NCI-H146 (cell line): ENCODE measurements around the gene GP9.
"Not testable (repeated sequence)": the region's sequence is repeated elsewhere in the genome, so short reads cannot be mapped to it uniquely, and the experiment has no call there.

Experiments
- DNase-seq: peaks from one replicate; lab custom pipeline; 2025; lab: John Stamatoyannopoulos, UW

The GP9 gene

GRCh38 chr3:129050556-129051295 is 9.9 kb upstream of the GP9 start:
- no peak for DNase-seq

DNA sequence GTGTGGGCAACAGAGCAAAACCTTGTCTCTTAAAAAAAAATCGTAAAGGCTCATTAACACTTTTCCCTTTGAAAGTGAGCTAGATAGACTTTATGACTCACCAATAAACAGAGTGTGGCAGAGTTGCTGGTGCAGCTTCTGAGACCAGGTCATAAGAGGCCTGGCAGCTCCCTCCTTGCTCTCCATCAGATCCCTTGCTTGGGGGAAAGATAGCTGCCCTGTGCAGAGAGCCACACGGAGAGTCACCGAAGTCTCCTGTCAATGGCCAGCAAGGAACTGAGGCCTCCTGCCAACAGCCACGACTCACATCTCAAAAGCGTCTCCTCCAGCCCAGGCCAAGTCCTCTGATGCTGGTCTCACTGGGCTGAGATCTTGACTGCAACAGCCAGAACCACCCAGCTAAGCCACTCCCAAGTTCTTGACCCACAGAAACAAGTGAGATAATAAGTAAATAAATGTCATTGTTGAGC is 8.7 kb upstream of the GP9 start:
- no peak for DNase-seq

DNA sequence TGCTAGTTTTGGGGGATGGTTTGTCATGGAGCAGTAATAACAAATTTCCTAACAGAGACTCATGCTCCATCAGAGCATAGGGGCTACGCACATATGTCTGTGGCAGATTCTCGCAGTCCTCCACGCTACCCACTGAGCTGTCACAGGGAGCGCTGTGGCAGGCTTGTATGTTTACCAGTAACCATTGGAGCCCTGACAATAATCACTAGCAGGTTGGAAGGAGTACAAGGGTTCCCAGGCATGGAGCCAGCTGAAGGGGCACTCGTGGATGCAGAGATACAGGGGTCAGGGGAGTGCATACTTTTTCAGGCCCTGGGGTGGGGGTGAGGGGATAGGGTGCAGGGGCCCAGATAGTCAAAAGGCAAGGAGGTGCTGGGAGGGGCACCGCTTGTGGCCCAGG is 7.9 kb upstream of the GP9 start:
- no peak for DNase-seq

- peak; percentile 57 for DNase-seq
These were observed 5.9 kb upstream of the GP9 start for GRCh38 chr3:129054605-129055104.

GRCh38 chr3:129056451-129057173 is 4.0 kb upstream of the GP9 start:
- no peak for DNase-seq

DNA sequence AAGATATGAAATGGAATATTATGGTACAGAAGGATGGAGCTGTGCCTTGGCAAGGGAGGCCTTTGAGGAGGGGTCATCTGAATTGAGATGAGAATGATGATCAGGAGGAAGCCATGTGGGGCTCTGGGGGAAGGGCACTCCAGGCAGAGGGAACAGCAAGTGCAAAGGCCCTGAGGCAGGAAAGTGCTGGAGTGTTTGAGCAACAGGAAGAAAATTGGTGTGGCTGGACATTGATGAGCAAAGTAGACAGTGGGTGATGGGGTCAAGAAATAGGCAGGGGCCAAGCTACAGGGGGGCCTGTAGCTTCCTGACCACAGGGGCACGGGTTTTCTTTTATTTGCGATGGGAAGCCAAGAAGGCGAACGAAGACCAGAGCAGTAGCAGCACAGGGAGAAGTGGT is 3.3 kb upstream of the GP9 start:
- DNase-seq: no peak

DNA sequence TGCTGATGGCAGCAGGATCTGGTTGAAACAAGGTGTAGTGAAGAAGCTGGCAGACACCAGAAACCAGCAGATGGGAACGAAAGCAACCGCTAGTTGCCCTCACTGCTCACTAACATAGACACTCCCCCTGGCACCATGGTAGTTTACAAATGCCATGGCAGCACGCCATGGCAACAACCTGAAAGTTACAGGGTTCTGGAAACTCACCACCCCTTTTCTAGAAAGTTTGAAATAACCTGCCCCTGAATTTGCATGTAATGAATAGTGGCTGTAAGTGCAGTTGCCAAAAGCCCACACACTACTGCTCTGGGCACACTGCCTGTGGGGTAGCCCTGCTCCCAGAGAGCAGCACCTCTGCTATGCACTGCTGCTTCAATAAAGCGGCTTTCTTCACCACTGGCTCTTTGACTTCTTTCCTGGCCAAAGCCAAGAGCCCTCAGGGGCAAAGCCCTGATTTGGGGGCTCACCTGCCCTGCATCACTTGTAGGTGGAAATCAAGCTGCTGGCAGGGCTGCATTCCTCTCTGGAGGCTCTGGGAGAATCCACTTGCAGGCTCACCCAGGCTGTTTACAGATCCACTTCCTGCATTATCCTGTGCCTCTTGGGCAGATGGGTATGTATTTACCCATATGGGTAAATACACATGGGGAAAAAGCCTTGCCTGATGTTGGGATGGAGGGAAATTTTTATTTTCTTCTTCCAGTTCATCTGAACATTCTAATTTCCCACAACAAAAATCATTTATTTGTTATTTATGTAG is 2.0 kb upstream of the GP9 start:
- peak; percentile 18 for DNase-seq

GRCh38 chr3:129059311-129059958 is 1.1 kb upstream of the GP9 start:
- no peak for DNase-seq

DNA sequence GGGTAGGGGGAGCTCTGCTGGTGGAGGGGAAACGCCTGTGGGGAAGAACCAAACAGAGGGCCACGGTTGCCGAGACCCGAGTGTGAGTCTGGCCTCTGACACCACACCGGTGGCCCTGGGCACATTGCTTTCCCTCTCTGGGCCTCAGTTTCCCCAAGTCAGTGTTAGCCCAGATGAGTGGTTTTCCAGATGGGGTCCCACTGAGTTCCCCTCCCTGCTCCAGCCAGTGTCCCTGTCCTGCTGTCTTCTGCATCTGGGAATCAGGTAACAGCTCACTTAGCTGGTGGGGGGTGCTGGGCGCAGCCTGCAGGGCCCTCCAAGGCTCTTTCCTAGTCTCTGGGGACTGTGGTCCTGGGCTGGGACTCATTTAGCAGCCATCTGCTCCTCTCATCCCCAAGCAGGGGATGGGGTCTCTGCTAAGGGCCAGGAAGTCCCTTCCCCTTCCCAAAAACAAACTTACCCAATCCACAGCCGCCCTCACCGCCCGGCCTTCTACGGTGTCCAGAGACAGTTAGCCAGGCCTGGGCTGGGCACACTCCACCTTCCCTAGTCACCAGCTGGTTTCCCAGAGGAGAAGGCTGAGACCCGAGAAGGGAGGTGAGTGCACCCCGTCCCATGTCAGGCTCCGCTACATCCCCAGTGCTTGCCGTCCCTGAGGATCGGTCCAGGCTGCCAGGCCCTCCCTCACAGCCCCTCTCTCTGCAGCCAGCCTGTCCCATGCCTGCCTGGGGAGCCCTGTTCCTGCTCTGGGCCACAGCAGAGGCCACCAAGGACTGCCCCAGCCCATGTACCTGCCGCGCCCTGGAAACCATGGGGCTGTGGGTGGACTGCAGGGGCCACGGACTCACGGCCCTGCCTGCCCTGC is 676 bp downstream of the GP9 start:
- DNase-seq: no peak

- DNase-seq: no peak
These were observed 1.6 kb downstream of the GP9 start for GRCh38 chr3:129061888-129062834.

DNA sequence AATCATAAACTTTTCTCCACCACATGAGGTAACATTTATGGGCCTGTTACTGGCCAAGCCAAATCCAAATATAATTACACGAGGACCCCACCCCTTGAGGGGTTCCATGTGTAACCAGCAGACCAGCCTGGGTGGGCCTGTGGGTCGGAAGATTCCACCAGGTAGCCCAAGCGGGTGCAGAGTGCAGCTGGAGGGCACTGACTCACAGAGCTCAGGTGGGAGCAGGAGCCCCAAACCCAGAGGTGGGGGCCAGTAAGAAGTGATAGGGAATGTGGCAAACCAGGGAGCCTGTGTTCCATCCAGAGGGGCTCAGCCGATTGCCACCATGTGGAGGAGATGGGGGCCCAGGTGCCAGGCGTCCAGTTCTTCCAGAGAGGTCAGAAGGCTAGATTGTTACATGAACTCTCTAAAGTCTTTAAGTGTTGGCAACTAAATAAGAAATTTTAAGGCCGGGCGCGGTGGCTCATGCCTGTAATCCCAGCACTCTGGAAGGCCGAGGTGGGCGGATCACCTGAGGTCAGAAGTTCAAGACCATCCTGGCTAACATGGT is 2.6 kb downstream of the GP9 start:
- no peak for DNase-seq

GRCh38 chr3:129063841-129064482 is 3.4 kb downstream of the GP9 start:
- no peak for DNase-seq

DNA sequence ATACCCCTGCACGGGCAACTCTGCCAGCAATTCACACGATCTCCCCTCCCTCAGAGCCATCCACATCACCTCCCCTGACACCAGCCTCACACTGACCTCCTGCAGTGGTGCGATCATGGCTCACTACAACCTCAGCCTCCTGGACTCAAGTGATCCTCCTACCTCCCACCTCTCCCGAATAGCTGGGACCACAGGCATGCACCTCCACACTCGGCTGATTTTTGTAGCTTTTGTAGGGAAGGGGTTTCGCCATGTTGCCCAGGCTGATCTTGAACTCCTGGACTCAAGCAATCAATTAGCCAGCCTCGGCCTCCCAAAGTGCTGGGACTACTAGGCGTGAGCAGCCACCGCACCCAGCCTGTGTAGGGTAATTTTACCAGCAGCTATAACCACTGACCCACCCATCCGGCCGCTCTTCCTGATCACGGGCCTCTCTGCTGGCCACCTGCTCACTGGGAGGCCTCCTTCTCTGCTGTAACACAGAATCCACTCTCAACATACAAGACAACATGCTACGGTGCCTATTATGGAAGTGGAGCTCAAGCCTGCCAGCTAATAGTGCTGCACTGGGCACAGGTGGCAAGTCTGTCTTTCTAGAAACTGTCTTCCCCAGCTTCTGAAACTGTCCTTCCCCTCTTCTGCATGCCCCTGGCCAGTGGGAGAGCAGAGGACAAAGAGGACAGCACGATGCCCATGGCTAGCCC is 4.6 kb downstream of the GP9 start:
- DNase-seq: no peak

- DNase-seq: no peak
These were observed 5.1 kb downstream of the GP9 start for GRCh38 chr3:129065720-129066073.

- DNase-seq: peak; percentile 46
These were observed 7.1 kb downstream of the GP9 start for GRCh38 chr3:129067719-129068118.

- DNase-seq: peak; percentile 70
These were observed 7.8 kb downstream of the GP9 start for GRCh38 chr3:129068291-129068886.

DNA sequence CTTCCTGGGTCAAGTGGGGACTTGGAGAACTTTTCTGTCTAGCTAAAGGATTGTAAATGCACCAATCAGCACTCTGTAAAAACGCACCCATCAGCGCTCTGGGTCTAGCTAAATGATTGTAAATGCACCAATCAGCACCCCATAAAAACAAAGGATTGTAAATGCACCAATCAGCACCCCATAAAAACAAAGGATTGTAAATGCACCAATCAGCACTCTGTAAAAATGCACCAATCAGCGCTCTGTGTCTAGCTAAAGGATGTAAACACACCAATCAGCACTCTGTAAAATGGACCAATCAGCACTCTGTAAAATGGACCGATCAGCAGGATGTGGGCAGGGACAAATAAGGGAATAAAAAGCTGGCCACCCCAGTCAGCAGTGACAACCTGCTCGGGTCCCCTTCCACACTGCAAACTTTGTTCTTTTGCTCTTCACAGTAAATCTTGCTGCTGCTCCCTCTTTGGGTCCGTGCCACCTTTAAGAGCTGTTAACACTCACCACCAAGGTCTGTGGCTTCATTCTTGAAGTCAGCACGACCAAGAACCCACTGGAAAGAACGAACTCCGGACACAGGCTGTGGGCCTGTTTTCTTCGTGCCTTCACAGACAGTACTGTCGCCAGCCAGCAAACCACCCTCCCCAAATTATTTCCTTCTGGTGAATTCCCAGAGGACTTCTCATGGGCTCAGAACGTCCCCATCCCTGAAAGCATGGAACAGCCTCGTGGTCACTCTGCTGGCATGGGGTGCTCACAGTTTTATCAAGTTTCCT is 8.9 kb downstream of the GP9 start:
- not testable (repeated sequence) for DNase-seq
